Measurements from ENCODE around the gene DHX29. TPM values are rescaled to one million over a fixed set of nuclear protein-coding genes. Genes with fewer than 3 reads are reported as not detected.

DHX29 gene
- total RNA-seq, 2 experiments from 2014 or later = 11.0 to 11.1 TPM

DNA sequence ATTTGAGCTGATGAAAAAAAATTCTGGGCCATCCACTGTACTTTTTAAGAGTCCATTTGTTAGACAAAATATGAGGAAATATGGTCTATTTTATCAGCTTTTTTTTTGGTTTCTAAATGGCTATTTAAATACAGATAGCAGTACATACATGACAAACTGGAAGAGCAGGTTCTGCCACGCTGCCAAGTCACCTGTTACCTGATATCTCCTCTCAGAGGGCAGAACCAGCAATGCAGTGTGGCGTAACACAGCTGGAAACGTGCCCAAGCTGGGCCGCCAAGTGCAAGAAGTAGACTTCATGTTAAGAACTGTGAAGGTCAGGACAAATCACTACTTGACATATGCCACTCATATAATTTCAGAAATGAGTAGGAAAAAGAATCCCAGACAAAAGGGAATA, 88.5 kb downstream of the DHX29 start:
- H3K27me3 Mint-ChIP-seq (ENCODE audit: low read depth) = peaks cover 56% of the 10 kb centered on the region
- no peak overlapping the region for H3K27ac Mint-ChIP-seq
- CTCF ChIA-PET = interaction anchor here (0.8 kb wide), 1 partner anchor 12 kb away, joined by 5 read pairs; no protein-coding TSS in a partner anchor
- peaks cover 29% of the 10 kb centered on the region for H3K4me1 Mint-ChIP-seq (ENCODE audit: low read depth)
- H3K4me3 Mint-ChIP-seq = no peak overlapping the region
- intact Hi-C loops (cut with micrococcal nuclease) = no loop called here
- DNase-seq = no peak
- H3K36me3 Mint-ChIP-seq (ENCODE audit: low read depth) = no peaks in the 10 kb centered on the region
- H3K9me3 Mint-ChIP-seq = no peaks in the 10 kb centered on the region

DNA sequence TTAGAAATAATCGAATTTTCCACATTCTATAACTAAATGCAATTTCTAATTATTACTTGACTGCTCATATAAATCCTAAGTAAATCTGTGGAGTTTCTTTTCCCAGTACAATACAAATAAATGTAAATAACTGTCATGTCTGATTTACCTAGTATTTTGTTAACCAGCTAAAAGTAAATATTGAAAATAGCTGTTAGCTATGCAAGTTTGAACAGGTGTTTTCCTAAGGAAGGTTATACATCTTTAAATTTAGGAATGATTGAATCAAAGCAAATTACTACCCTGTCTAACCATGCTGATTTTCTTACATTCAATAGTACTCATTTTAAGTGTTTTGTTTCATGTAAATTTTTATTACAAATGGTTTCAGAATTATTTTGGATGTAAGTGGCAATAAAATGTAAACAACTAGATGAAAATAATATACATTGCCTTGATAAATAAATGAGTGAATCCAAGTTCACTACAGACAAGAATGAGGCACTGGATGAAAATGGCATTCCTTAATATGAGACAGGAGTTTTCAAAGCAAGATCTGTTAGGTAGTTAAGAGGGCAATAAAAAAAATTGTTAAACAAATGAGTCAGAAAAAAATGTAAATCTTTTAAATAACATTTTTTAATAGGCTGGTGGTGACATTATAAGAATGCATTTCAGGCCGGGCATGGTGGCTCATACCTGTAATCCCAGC, 96.2 kb downstream of the DHX29 start:
- H3K27me3 Mint-ChIP-seq (ENCODE audit: low read depth) = no peaks in the 10 kb centered on the region
- no peaks in the 10 kb centered on the region for H3K36me3 Mint-ChIP-seq (ENCODE audit: low read depth)
- no peaks in the 10 kb centered on the region for H3K4me1 Mint-ChIP-seq (ENCODE audit: low read depth)
- no peak overlapping the region for H3K4me3 Mint-ChIP-seq
- no peak overlapping the region for H3K27ac Mint-ChIP-seq
- CTCF ChIA-PET = interaction anchor here (0.6 kb wide), 1 partner anchor 131 kb away, joined by 3 read pairs; no protein-coding TSS in a partner anchor
- intact Hi-C loops (cut with micrococcal nuclease) = no loop called here
- H3K9me3 Mint-ChIP-seq = no peaks in the 10 kb centered on the region
- no peak for DNase-seq

Other genes starting within 250 kb of the DHX29 start
- gene GZMA, start 205.0 kb downstream of the DHX29 start, total RNA-seq = under 1 TPM in 1 of 2 experiments, not detected in 1; 0.24 TPM
- gene GPX8, start 147.5 kb downstream of the DHX29 start, total RNA-seq = not detected
- not detected for gene CDC20B, start 134.5 kb downstream of the DHX29 start, total RNA-seq
- under 1 TPM in 1 of 2 experiments, not detected in 1; 0.17 TPM for gene MCIDAS, start 80.4 kb downstream of the DHX29 start, total RNA-seq
- not detected for gene CCNO, start 74.1 kb downstream of the DHX29 start, total RNA-seq
- gene MTREX, start 295 bp upstream of the DHX29 start, total RNA-seq = 10 to 100 TPM; 76.1 to 79.7 TPM
- gene PLPP1, start 227.3 kb upstream of the DHX29 start, total RNA-seq = 1 to 10 TPM; 7.3 to 8.3 TPM

Measured in activated naive CD4-positive, alpha-beta T cell treated with anti-CD3 and anti-CD28 coated beads for 36 hours (primary cell).